HepG2 (cell line): ENCODE data around the gene USP19. TPM values are rescaled to one million over a fixed set of nuclear protein-coding genes. Genes with fewer than 3 reads are reported as not detected.

Experiments used
- ATAC-seq: fragments of 200-7000 bp; cut with Tn5 transposase; 3 replicates; pipeline ENCODE4 v1.9.1; 2020; ENCODE audit warnings: mild to moderate bottlenecking, moderate library complexity
- BruUV-seq: library from RNA; stranded (reverse); fragments of 400-500 nt; replicated peaks from 2 replicates; lab custom pipeline; 2021; lab: Mats Ljungman, UMichigan
- CTCF ChIA-PET: fragments of 300-600 bp; formaldehyde crosslinking; extraction: SDS; loops from one replicate; lab custom pipeline; 2021; ENCODE audit warnings: low total read pairs, inconsistent platforms, low intra/inter-chr PET ratio; lab: Yijun Ruan, JAX
- POLR2A ChIA-PET: fragments of 350-600 bp; sonication (Branson Sonifier 250); formaldehyde crosslinking; loops from one replicate; lab custom pipeline; 2020; ENCODE audit warnings: antibody characterized with exemption, inconsistent platforms; lab: Yijun Ruan, JAX
- DNase-seq: peaks from one replicate; pipeline ENCODE4 v3.0.0-alpha.2; 2015; ENCODE audit warnings: low spot score
- FAIRE-seq: peaks from 3 replicates; lab custom pipeline; 2011; peaks lifted over from hg19 to GRCh38; lab: Jason Lieb, UNC
- H2AFZ ChIP-seq: one replicate; pipeline ENCODE4 v1.6.1; 2011; ENCODE audit warnings: low read length, inconsistent platforms
- H3K27ac ChIP-seq: fragments of 300-600 bp; 3 replicates; pipeline ENCODE4 v1.8.0; 2011; ENCODE audit warnings: mixed run types, mild to moderate bottlenecking, mixed read lengths, low read length, inconsistent platforms; ENCODE audit not compliant: insufficient read depth; ENCODE audit errors: extremely low read length
- H3K27me3 ChIP-seq, 2 experiments: fragments of 200-600 bp in 1 of 2; 2 replicates in 1 of 2; 3 replicates in 1 of 2; pipeline versions ENCODE4 v1.6.0 to v1.8.0; 2011; ENCODE audit warnings: low read length in 2 of 2, mild to moderate bottlenecking in 2 of 2, moderate library complexity in 2 of 2, inconsistent platforms in 1 of 2; ENCODE audit not compliant: insufficient read depth in 2 of 2, control insufficient read depth in 1 of 2
- H3K36me3 ChIP-seq, 2 experiments: fragments of 200-600 bp in 1 of 2; replicated peaks in 1 of 2; 2 replicates in 1 of 2; 3 replicates in 1 of 2; pipeline versions ENCODE4 v1.5.1 to v1.8.0; 2011; ENCODE audit warnings: low read length in 2 of 2, inconsistent platforms in 1 of 2; ENCODE audit not compliant: insufficient read depth in 2 of 2, control insufficient read depth in 1 of 2
- H3K4me1 ChIP-seq: 2 replicates; pipeline ENCODE4 v1.5.1; 2012; ENCODE audit warnings: low read length, inconsistent platforms; ENCODE audit not compliant: insufficient read depth
- H3K4me2 ChIP-seq: 2 replicates; pipeline ENCODE4 v1.6.0; 2011; ENCODE audit warnings: low read depth, low read length, inconsistent platforms
- H3K4me3 ChIP-seq, 3 experiments: fragments of 200-600 bp in 1 of 3; sonication (generic), shearing (Covaris generic) in 1 of 3; replicated peaks in 1 of 3; 2 replicates each; pipeline ENCODE4 v1.5.1; 2011 to 2016; ENCODE audit warnings: low read length in 3 of 3, inconsistent platforms in 2 of 3, low read depth in 2 of 3, mild to moderate bottlenecking in 2 of 3, control low read depth in 1 of 3, mixed read lengths in 1 of 3; ENCODE audit not compliant: insufficient read depth in 1 of 3
- H3K79me2 ChIP-seq: one replicate; pipeline ENCODE4 v1.6.1; 2011; ENCODE audit warnings: low read length, inconsistent platforms; ENCODE audit not compliant: insufficient read depth
- H3K9ac ChIP-seq: 2 replicates; pipeline ENCODE4 v1.6.0; 2011; ENCODE audit warnings: mild to moderate bottlenecking, low read depth, low read length, inconsistent platforms; ENCODE audit not compliant: insufficient read depth
- H3K9me3 ChIP-seq: 2 replicates; pipeline ENCODE4 v1.5.1; 2012; ENCODE audit warnings: mild to moderate bottlenecking, low read length
- H4K20me1 ChIP-seq: 2 replicates; pipeline ENCODE4 v1.6.0; 2011; ENCODE audit warnings: inconsistent platforms, mild to moderate bottlenecking, low read length, moderate library complexity; ENCODE audit not compliant: insufficient read depth
- ATF4 ChIP-seq, 2 experiments: fragments of 450-650 bp in 1 of 2; sonication (generic) in 1 of 2; formaldehyde crosslinking; IDR thresholded peaks; 2 replicates each; pipeline versions ENCODE4 v1.5.0 to v1.8.0; 2020 to 2022; ENCODE audit warnings: mild to moderate bottlenecking in 1 of 2, missing genetic modification reagents in 1 of 2
- FOXO4 ChIP-seq: sonication (generic); formaldehyde crosslinking; conservative IDR thresholded peaks from 2 replicates; pipeline ENCODE4 v1.8.1; 2023; ENCODE audit warnings: missing genetic modification reagents
- HDAC1 ChIP-seq: sonication (generic); formaldehyde crosslinking; IDR thresholded peaks from 2 replicates; pipeline ENCODE4 v1.5.1; 2020; ENCODE audit warnings: mild to moderate bottlenecking, missing genetic modification reagents
- HOXA5 ChIP-seq: sonication (generic); formaldehyde crosslinking; IDR thresholded peaks from 2 replicates; pipeline ENCODE4 v1.4.0; 2020; ENCODE audit warnings: missing genetic modification reagents
- MIER2 ChIP-seq: IDR thresholded peaks from 2 replicates; pipeline ENCODE4 v1.6.1; 2016; ENCODE audit warnings: missing biosample characterization, missing genetic modification reagents
- RBFOX2 ChIP-seq: fragments of 200-400 bp; formaldehyde crosslinking; IDR thresholded peaks from 2 replicates; pipeline ENCODE4 v1.6.1; 2017; ENCODE audit warnings: low read depth, mild to moderate bottlenecking, low read length
- SOX5 ChIP-seq: IDR thresholded peaks from 2 replicates; pipeline ENCODE4 v1.6.1; 2016; ENCODE audit warnings: borderline replicate concordance
- TCF12 ChIP-seq, 2 experiments: fragments of 450-650 bp in 1 of 2; sonication (generic) in 1 of 2; formaldehyde crosslinking in 1 of 2; IDR thresholded peaks; 2 replicates each; pipeline versions ENCODE4 v1.6.1 to v1.8.0; 2017 to 2022; ENCODE audit warnings: antibody characterized with exemption in 1 of 2, mild to moderate bottlenecking in 1 of 2, missing genetic modification reagents in 1 of 2, moderate library complexity in 1 of 2
- ZEB1 ChIP-seq: IDR thresholded peaks from 2 replicates; pipeline ENCODE4 v1.6.1; 2012; ENCODE audit warnings: mild to moderate bottlenecking, low read depth, inconsistent platforms; ENCODE audit not compliant: insufficient replicate concordance
- ZNF496 ChIP-seq: sonication (generic); formaldehyde crosslinking; IDR thresholded peaks from 2 replicates; pipeline ENCODE4 v1.8.1; 2023; ENCODE audit warnings: mild to moderate bottlenecking, moderate library complexity, missing genetic modification reagents; ENCODE audit not compliant: insufficient replicate concordance
- ZNF501 ChIP-seq: sonication (generic); formaldehyde crosslinking; IDR thresholded peaks from 2 replicates; pipeline ENCODE4 v1.5.1; 2020; ENCODE audit warnings: mild to moderate bottlenecking, moderate library complexity, missing genetic modification reagents
- ZNF670 ChIP-seq: sonication (generic); formaldehyde crosslinking; IDR thresholded peaks from 2 replicates; pipeline ENCODE4 v1.8.0; 2022; ENCODE audit warnings: mild to moderate bottlenecking, missing genetic modification reagents, borderline replicate concordance
- ZXDC ChIP-seq: sonication (generic); formaldehyde crosslinking; IDR thresholded peaks from 2 replicates; pipeline ENCODE4 v1.5.0; 2020; ENCODE audit warnings: mild to moderate bottlenecking, missing genetic modification reagents
- WGBS: methylation state at CpG from one replicate; pipeline ENCODE4 v1.1.6; 2017; ENCODE audit warnings: low lambda C conversion rate; 5-methylcytosine and 5-hydroxymethylcytosine counted together
- in situ Hi-C: cut with HindIII; loops from 2 replicates; pipeline ENCODE4 v1.10.0; 2017; ENCODE audit warnings: low pct_unique_long_range_greater_than_20kb; ENCODE audit not compliant: extremely low pct_ligation_motif_present
- intact Hi-C: fragments of 100-400 bp; cut with micrococcal nuclease; formaldehyde crosslinking; loops from one replicate; pipeline ENCODE4 v1.10.0; 2022; ENCODE audit not compliant: unreplicated experiment
- polyA plus RNA-seq, 8 experiments: library from polyadenylated mRNA; depleted of rRNA in 3 of 8; stranded (reverse) in 7 of 8; unstranded in 1 of 8; fragments of >200 nt; fragmentation: Illumina TruSeq in 4 of 8; extraction: Trizol in 4 of 8; gene quantifications; 2 replicates each; pipeline versions ENCODE4 v1.2.1 to v1.2.3, GENCODE V29; 2011 to 2016; ENCODE audit warnings: low read depth in 4 of 8, missing spikeins in 1 of 8, mixed read lengths in 1 of 8; ENCODE audit not compliant: insufficient read depth in 1 of 8
- total RNA-seq, 5 experiments: library from RNA; depleted of rRNA; stranded (reverse); fragments of >200 nt; fragmentation: Illumina TruSeq; extraction: Trizol; gene quantifications; 2 replicates each; pipeline ENCODE4 v1.2.3, GENCODE V29; 2016; ENCODE audit warnings: low read depth in 1 of 5

The USP19 gene
- total and polyA plus RNA-seq, 2 of the 13 experiments (the other 11 are each of a cell fraction or from before 2014, with no cell fraction given) = 28.3 to 31.7 TPM

GRCh38 chr3:49122451-49122850 lies 1.8 kb upstream of the USP19 start:
- DNase-seq (no peak), ATAC-seq (no peak), FAIRE-seq (no peak)
- H2AFZ ChIP-seq = no peak overlapping the region
- no peak overlapping the region for H3K9ac ChIP-seq
- in situ Hi-C loops = no loop called here
- H3K4me3 ChIP-seq = no peak overlapping the region
- ChIA-PET CTCF (no interaction called here), POLR2A (interaction anchor here (4.3 kb wide), 1 partner anchor 12 kb away, joined by 110 read pairs; the partner anchor contains the start of gene LAMB2)
- no peak overlapping the region for H3K4me2 ChIP-seq
- intact Hi-C loops = no loop called here
- no peaks in the 10 kb centered on the region for H3K9me3 ChIP-seq
- peaks cover 19% of the 10 kb centered on the region for H3K4me1 ChIP-seq
- TF ChIP-seq RBFOX2 (0 out of 2 replicates have a peak, but pooled peaks have one; percentile 28), ZNF501 (CRISPR knock-in tag) (no peak)
- no peaks in the 10 kb centered on the region; a peak in 1 of 5 replicates for H3K27me3 ChIP-seq
- BruUV-seq = no TSS peak
- whole genome bisulfite sequencing = no CpG with 5 or more reads among the region's 7 CpGs
- H4K20me1 ChIP-seq = no peaks in the 10 kb centered on the region
- H3K36me3 ChIP-seq = peaks cover 18 to 43% of the 10 kb centered on the region in 2 experiments
- H3K27ac ChIP-seq = no peak overlapping the region
- H3K79me2 ChIP-seq = peaks cover 14% of the 10 kb centered on the region

GRCh38 chr3:49122022-49122421 lies 1.4 kb upstream of the USP19 start:
- BruUV-seq = no TSS peak
- ATAC-seq = no peak
- in situ Hi-C loops = no loop called here
- TF ChIP-seq TCF12 (IDR thresholded peaks at IDR 0.05) (no peak), TCF12 (CRISPR knock-in tag; IDR thresholded peaks at IDR 0.05) (no peak), ATF4 (CRISPR knock-in tag; IDR thresholded peaks at IDR 0.05) (no peak), SOX5 (no peak), ZNF496 (CRISPR knock-in tag) (no peak), FOXO4 (CRISPR knock-in tag) (no peak), MIER2 (no peak), HDAC1 (CRISPR knock-in tag) (no peak), ZNF670 (no peak), ZEB1 (no peak), ZXDC (CRISPR knock-in tag) (no peak), HOXA5 (CRISPR knock-in tag) (no peak)

More at GRCh38 chr3:49122022-49122421, 1.4 kb upstream of the USP19 start:
- Histone ChIP-seq H3K4me3 (no peak overlapping the region), H3K27ac (no peak overlapping the region), H3K4me1 (peaks cover 19% of the 10 kb centered on the region), H3K27me3 (no peaks in the 10 kb centered on the region; a peak in 1 of 5 replicates), H2AFZ (no peak overlapping the region), H3K9me3 (no peaks in the 10 kb centered on the region), H3K4me2 (no peak overlapping the region), H3K79me2 (peaks cover 14% of the 10 kb centered on the region), H4K20me1 (no peaks in the 10 kb centered on the region), H3K36me3 (peaks cover 20 to 47% of the 10 kb centered on the region in 2 experiments), H3K9ac (no peak overlapping the region)
- CTCF ChIA-PET = no interaction called here
- DNase-seq (no peak), FAIRE-seq (no peak)
- POLR2A ChIA-PET = interaction anchor here (1.6 to 4.3 kb wide), 5 partner anchors 12 to 115 kb away, joined by 12 to 110 read pairs (median 32); partner anchors contain the start of genes IMPDH2, LAMB2, QRICH1 and WDR6
- intact Hi-C loops = no loop called here
- WGBS = 100% methylated on average over 3 of the region's 12 CpGs
